Muscle layer of duodenum (tissue), 2 donors: ENCODE results near the gene GNA12.

Experiments used
- H3K27ac ChIP-seq: one replicate; pipeline ENCODE4 v1.7.0; 2013; ENCODE audit warnings: mild to moderate bottlenecking, low read length
- H3K27me3 ChIP-seq: one replicate; pipeline ENCODE4 v1.7.0; 2013; ENCODE audit warnings: low read depth, mild to moderate bottlenecking, control low read depth, low read length
- H3K36me3 ChIP-seq, 2 donors: one replicate each; pipeline ENCODE4 v1.7.0; 2013; ENCODE audit warnings: low read length in 2 of 2, control low read depth in 1 of 2, mild to moderate bottlenecking in 1 of 2; ENCODE audit not compliant: insufficient read depth in 2 of 2, control insufficient read depth in 1 of 2
- H3K4me1 ChIP-seq, 2 donors: one replicate each; pipeline ENCODE4 v1.7.0; 2013; ENCODE audit warnings: low read length in 2 of 2, mild to moderate bottlenecking in 2 of 2, control low read depth in 1 of 2, moderate library complexity in 1 of 2; ENCODE audit not compliant: insufficient read depth in 2 of 2, control insufficient read depth in 1 of 2
- H3K4me3 ChIP-seq, 2 donors: one replicate each; pipeline ENCODE4 v1.7.0; 2013; ENCODE audit warnings: low read length in 2 of 2, low read depth in 1 of 2, mild to moderate bottlenecking in 1 of 2
- H3K9me3 ChIP-seq, 2 donors: one replicate each; pipeline ENCODE4 v1.7.0; 2013; ENCODE audit warnings: low read length in 2 of 2, control low read depth in 1 of 2, mild to moderate bottlenecking in 1 of 2; ENCODE audit not compliant: control insufficient read depth in 1 of 2
- donor health status: healthy.

GNA12 gene

DNA sequence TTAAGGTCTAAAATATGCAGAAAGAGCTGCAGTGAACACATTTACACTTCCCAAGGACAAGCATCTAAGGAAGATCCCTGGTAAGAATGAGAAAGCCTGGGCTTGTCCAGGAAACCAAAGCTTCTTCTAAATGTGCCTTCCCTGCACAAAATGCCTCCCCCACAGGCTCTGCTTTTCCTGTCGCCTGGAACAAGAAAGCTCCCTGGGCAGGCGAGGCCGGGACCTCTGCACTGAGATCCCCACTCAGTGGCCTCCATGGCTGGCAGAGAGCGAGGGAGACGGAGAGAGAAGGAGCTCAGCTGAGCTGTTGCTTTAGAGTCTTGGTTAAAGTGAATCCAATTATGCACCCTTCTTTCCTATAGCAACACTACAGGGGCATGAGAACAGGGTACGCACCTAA lies 80.5 kb downstream of the GNA12 start:
- H3K9me3 ChIP-seq: no peaks in the 10 kb centered on the region
- no peak overlapping the region for H3K4me3 ChIP-seq
- H3K27ac ChIP-seq: peak overlapping the region; percentile 80
- no peaks in the 10 kb centered on the region for H3K27me3 ChIP-seq
- no peaks in the 10 kb centered on the region for H3K36me3 ChIP-seq
- peaks cover 21 to 44% of the 10 kb centered on the region in 2 donors for H3K4me1 ChIP-seq

GRCh38 chr7:2761801-2762497 lies 82.2 kb downstream of the GNA12 start:
- peak overlapping the region; percentile 80 for H3K27ac ChIP-seq
- no peaks in the 10 kb centered on the region for H3K9me3 ChIP-seq
- H3K36me3 ChIP-seq: no peaks in the 10 kb centered on the region
- H3K27me3 ChIP-seq: no peaks in the 10 kb centered on the region
- H3K4me3 ChIP-seq: peak overlapping the region in 1 of 2 donors; percentile 34
- peaks cover 26 to 54% of the 10 kb centered on the region in 2 donors for H3K4me1 ChIP-seq

- H3K27ac ChIP-seq: no peak overlapping the region
Observed at GRCh38 chr7:2761131-2761624, 82.9 kb downstream of the GNA12 start.

GRCh38 chr7:2760098-2760889 lies 83.8 kb downstream of the GNA12 start:
- Histone ChIP-seq H3K27me3 (no peaks in the 10 kb centered on the region), H3K4me1 (peaks cover 26 to 58% of the 10 kb centered on the region in 2 donors), H3K36me3 (no peaks in the 10 kb centered on the region), H3K4me3 (no peak overlapping the region), H3K27ac (peak overlapping the region; percentile 82), H3K9me3 (no peaks in the 10 kb centered on the region)

More at GRCh38 chr7:2761131-2761624, 82.9 kb downstream of the GNA12 start:
- Histone ChIP-seq H3K9me3 (no peaks in the 10 kb centered on the region), H3K27me3 (no peaks in the 10 kb centered on the region), H3K36me3 (no peaks in the 10 kb centered on the region), H3K4me3 (no peak overlapping the region), H3K4me1 (peaks cover 26 to 58% of the 10 kb centered on the region in 2 donors)

DNA sequence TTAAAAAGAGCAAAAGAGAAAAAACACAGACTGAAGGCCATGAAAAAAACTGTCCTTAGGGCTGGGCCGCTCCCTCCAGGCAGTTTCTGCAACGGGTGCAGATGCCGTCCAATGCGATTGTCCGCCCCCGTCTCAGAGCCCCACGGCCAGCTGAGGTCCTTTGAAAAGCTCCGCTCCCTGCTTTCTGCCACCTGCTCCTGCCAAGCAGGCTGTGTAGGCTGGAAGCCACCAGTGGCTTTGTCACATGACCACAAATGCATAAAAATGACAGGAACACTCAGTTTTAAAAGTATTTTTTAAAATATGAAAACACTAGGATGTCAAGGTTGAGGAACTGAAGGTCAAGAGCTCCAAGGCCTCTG lies 84.4 kb downstream of the GNA12 start:
- H3K9me3 ChIP-seq: no peaks in the 10 kb centered on the region
- peaks cover 26 to 58% of the 10 kb centered on the region in 2 donors for H3K4me1 ChIP-seq
- H3K27ac ChIP-seq: peak overlapping the region; percentile 82
- no peak overlapping the region for H3K4me3 ChIP-seq
- no peaks in the 10 kb centered on the region for H3K27me3 ChIP-seq
- no peaks in the 10 kb centered on the region for H3K36me3 ChIP-seq

DNA sequence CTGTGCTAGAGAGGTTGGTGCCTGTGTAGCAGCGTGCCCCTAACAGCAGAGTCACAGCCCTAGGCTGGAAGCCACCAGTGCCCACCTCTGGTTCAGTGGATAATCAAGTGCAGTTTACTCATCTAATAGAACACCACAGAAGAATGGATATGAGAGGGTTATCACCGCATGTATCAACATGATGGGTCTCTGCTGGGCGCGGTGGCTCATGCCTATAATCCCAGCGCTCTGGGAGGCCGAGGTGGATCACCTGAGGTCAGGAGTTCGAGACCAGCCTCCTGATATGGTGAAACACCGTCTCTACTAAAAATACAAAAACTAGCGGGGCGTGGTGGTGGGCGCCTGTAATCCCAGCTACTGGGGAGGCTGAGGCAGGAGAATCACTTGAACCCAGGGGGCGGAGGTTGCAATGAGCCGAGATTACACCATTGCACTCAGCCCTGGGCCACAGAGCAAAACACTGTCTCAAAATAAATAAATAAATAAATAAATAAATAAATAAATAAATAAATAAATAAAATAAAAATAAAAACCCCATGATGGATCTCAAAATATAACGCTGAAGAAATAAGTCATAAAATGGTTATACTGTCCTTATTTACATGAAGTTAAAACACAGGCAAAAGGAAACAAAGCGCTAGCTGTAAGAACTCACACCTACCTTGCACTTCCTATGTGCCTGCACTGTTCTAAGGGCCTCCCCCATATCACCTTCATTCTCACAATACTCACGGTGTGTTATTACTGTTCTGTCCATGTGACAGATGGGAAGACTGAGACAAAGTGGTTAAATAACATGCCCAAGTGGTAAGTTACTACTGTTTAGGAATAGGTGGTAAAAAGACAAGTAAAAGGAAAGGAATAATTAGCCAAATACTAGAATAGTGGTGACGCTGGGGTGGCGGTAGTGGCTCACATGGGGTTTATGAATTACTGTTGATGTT lies 85.2 kb downstream of the GNA12 start:
- Histone ChIP-seq H3K27me3 (no peaks in the 10 kb centered on the region), H3K27ac (peak overlapping the region; percentile 82), H3K36me3 (no peaks in the 10 kb centered on the region), H3K4me3 (peak overlapping the region in 1 of 2 donors; percentile 33), H3K9me3 (no peaks in the 10 kb centered on the region), H3K4me1 (peaks cover 26 to 57% of the 10 kb centered on the region in 2 donors)

GRCh38 chr7:2757904-2758672 lies 86.0 kb downstream of the GNA12 start:
- no peaks in the 10 kb centered on the region for H3K36me3 ChIP-seq
- H3K4me3 ChIP-seq: peak overlapping the region in 1 of 2 donors; percentile 33
- H3K9me3 ChIP-seq: no peaks in the 10 kb centered on the region
- H3K4me1 ChIP-seq: peaks cover 26 to 53% of the 10 kb centered on the region in 2 donors
- H3K27ac ChIP-seq: peak overlapping the region; percentile 81
- H3K27me3 ChIP-seq: no peaks in the 10 kb centered on the region

DNA sequence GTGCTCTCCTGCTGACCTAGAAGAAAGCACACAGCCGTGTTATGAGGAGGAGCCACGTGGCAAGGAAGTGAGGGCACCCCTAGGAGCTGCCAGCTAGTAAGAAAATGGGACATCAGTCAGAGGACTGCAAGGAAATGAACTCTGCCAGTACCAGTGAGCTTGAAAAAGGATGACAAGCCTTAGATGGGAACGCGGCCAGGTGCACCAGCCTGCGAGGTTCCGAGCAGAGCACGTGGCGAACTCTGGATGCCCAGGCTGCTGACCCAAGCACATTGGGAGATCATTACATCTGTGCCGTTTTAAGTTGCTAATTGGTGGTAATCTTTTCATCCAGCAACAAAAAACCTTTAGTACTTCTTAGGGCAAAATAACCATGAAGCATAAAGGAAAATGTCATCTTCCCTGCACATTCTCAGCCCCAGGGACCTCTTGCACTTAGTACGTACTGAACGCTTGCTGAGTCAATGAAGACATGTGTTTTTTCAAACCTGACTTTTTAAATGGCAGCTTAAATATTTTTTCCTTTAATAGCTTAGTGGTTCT lies 86.7 kb downstream of the GNA12 start:
- H3K9me3 ChIP-seq: no peaks in the 10 kb centered on the region
- peak overlapping the region; percentile 81 for H3K27ac ChIP-seq
- peak overlapping the region in 1 of 2 donors; percentile 20 for H3K4me3 ChIP-seq
- no peaks in the 10 kb centered on the region for H3K27me3 ChIP-seq
- H3K4me1 ChIP-seq: peaks cover 25 to 48% of the 10 kb centered on the region in 2 donors
- no peaks in the 10 kb centered on the region for H3K36me3 ChIP-seq

GRCh38 chr7:2755531-2755930 lies 88.6 kb downstream of the GNA12 start:
- Histone ChIP-seq H3K9me3 (no peaks in the 10 kb centered on the region), H3K27me3 (no peaks in the 10 kb centered on the region), H3K4me1 (peaks cover 16 to 30% of the 10 kb centered on the region in 2 donors), H3K4me3 (no peak overlapping the region), H3K36me3 (no peaks in the 10 kb centered on the region), H3K27ac (no peak overlapping the region)

DNA sequence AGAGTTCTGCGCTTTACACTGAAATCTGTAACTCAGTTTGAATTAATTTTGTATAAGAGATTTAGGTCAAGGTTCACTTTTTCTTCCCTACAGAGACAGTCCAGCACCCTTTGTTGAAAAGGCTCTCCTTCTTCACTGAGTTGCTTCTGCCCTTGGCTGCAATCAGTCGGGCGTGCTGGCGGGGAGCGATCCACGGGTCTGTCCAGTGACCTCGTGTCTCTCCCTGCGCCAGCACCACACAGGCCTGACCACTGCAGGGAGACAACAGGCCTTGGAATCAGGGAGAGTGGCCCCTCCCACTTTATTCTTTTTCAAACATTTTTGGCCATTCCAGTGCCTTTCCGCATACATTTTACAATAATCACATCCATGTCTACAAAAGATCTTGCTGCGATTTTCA lies 89.2 kb downstream of the GNA12 start:
- Histone ChIP-seq H3K27ac (no peak overlapping the region), H3K27me3 (no peaks in the 10 kb centered on the region), H3K9me3 (no peaks in the 10 kb centered on the region), H3K4me1 (peaks cover 13 to 29% of the 10 kb centered on the region in 2 donors), H3K36me3 (no peaks in the 10 kb centered on the region), H3K4me3 (no peak overlapping the region)
